AML-193 (cell line): ENCODE data around the gene IGFLR1.

Source experiments
- DNase-seq, 2 experiments: peaks; one replicate each; lab custom pipeline; 2025; lab: John Stamatoyannopoulos, UW

The IGFLR1 gene

DNA sequence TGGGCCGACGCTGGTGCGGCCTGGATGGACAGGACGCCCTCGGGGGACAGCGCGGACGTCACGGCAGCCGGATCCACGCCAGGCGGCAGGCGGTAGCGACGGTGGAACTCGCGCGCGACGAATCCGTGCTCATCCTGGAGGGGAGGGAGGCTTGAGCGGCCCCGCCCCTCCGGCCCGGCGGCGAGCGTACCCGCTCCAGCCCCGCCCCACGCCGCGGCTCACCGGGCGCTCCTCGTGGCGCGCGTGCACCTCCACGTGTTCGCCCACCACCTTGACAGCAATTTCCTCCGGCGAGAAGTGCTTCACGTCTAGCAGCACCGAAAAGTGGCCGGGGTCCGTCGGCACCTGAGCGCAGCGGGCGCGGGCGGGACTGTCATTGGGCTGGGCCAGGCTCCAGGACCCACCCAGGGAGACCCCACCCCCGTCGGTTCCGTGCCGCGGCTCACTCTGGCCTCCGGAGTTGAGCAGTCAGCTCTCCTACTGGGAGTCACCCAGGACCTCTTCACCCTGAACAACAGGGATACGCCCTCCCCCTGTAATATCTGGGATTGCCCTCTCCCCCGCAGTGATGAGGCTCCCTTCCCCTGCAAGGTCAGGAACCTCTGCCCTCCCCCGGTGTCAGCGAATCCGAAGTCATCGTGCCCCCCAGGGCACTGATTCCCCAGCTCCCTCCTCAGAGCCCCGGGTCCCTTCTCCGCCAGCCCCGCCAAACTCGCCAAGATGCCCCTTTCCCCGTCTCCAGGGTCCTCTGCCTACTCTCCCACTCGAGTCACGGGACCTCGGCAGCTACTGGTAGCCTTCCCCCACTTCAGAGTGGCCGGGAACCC lies 13.5 kb upstream of the IGFLR1 start:
- DNase-seq = no peak

- DNase-seq = no peak
Measured at GRCh38 chr19:35755131-35755549, 12.9 kb upstream of the IGFLR1 start.

- DNase-seq = no peak
Measured at GRCh38 chr19:35754370-35755130, 12.3 kb upstream of the IGFLR1 start.

DNA sequence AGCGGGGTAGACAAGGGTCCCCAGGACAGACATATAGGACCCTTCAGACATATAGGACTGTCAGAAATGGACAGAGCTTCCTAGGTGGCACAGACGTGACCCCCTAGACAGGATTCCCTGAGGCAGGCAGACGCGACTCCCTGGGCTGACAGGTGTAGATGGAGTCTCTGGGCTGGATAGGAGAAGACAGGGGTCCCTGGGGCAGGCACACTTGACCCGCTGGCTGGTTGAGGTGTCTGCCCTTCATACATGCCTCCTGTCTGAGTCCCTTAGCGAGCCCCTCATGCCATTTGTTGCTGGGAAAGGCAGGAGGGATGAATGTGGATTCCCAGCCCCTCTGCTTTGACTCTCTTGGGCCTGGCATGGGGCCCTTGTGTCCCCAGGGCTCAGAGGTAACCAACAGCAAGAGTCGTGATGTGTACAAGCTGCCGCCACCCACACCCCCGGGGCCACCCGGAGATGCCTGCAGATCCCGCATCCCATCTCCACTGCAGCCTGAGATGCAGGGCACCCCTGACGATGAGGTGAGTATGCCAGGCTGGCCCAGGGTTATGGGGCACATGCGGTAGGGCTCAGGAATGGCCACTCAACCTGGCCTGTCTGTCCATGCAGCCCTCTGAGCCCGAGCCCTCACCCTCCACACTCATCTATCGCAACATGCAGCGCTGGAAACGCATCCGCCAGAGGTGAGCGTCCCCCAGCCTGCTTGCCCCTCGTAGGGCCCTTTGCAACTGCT lies 11.6 kb upstream of the IGFLR1 start:
- no peak for DNase-seq

GRCh38 chr19:35752746-35753350 lies 10.6 kb upstream of the IGFLR1 start:
- DNase-seq = no peak

- no peak for DNase-seq
Measured at GRCh38 chr19:35751839-35752745, 9.8 kb upstream of the IGFLR1 start.

- DNase-seq = no peak
Measured at GRCh38 chr19:35750167-35750566, 7.9 kb upstream of the IGFLR1 start.

GRCh38 chr19:35748106-35749020 lies 6.1 kb upstream of the IGFLR1 start, which contains the start of gene LIN37:
LIN37 (plus strand) TSS chr19:35748576; CDS start chr19:35748725, 149 bp downstream.
- DNase-seq = peak; percentile 97

DNA sequence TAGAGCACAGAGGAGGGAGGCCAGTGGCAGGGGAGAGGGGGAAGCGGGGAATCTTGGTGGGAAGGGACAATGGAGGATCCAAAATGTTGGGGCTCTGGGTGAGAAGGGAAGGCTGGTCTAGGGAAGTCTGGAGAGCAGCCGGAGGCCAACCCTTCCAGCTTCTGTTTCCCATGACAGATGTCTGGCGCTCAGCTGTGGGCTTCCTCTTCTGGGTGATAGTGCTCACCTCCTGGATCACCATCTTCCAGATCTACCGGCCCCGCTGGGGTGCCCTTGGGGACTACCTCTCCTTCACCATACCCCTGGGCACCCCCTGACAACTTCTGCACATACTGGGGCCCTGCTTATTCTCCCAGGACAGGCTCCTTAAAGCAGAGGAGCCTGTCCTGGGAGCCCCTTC lies 4.3 kb upstream of the IGFLR1 start:
- DNase-seq = no peak

DNA sequence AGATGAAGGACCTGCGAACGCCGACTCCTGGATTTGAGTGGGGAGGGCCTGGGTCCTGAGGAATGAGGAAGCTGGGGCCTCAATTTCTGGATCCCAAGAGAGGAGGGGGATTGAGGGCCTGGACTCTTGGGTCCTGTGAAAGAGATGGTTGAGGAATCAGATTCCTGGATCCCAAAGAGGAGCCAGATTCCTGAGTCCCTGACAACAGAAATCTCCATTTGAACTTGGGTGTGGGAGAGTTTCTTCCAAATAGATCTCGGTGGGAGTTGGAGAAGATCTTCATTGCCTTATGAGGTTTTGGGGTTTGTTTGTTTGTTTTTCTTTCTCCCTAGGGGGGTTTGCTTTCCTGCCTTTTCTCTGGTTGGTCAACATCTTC lies 3.8 kb upstream of the IGFLR1 start:
- DNase-seq = no peak

DNA sequence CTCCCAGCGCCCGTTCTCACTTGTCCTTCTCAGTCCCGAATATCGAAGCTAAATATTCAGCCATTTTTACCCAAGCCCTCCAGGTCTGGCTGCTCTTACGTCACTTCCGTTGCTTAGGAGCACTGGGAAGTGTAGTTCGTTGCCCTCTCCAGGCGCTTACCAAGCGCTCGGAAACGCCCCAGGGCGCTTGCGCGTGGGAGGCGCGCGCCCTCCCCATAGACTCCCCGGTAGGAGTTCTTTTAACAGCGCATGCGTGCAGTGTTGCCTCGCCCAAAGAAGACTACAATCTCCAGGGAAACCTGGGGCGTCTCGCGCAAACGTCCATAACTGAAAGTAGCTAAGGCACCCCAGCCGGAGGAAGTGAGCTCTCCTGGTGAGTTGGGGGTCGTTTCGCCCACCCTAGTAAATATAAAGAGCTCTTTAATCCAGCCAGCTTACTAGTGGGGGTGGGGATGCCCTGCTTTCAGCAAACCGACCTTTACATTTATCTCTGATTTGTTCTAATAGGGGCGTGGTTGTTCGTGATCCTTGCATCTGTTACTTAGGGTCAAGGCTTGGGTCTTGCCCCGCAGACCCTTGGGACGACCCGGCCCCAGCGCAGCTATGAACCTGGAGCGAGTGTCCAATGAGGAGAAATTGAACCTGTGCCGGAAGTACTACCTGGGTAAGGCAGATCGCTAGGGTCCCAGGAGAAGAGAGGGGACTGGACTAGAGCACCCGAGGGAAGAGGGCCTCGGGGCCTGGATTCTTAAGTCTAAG lies 3.3 kb upstream of the IGFLR1 start, which contains the start of the genes PSENEN and U2AF1L4:
Gene PSENEN, plus strand, starts transcription at position 324 of the 759 bp plus-strand sequence. Its CDS starts 280 bp downstream, at position 604.
Gene U2AF1L4, minus strand, starts transcription at position 91 of the 759 bp plus-strand sequence. Its CDS starts 27 bp downstream, at position 64.
- peak; percentile 97 to 99 for DNase-seq

DNA sequence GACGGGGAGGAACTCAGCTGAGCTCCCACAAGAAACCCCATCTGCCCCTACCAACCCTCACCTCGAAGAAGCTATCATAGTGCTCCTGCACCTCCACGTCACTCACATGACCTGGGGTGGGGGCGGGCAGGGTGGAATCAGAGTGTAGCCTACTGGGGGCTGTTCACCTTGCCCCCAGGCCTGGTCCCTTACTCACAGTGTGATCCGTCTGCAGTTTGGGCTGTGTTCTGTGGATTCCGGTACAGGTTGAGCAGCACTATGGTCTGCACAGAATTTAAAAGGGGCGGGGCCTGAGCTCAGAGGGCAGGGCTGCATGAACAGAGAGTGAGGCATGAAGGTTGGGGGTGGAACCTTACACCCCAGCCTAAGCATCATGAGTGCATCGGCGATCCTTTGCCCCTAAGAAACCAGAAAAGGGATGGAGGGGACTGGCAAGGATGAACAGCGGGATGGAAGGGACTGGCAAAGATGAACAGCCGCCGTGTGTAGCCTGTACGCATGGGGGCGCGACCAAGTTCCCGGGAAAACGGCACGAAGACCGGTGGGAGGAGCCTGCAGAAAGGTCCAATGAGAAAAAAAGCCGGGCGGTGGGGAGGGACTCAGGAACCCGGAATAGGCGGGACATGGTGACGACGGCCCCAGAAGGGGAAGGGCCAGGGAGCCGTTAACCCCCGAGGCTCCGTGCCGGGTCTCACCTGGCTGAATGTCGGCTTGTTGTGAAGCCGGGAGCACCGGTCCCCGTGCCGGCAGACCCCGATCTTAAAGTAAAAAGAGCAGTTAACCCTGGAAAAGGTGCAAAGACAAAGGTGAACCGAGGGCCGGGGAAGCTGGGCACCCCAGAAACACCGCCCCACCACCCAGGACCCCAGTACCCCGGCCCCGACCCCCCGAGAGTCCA lies 2.4 kb upstream of the IGFLR1 start:
- peak; percentile 85 to 93 for DNase-seq

DNA sequence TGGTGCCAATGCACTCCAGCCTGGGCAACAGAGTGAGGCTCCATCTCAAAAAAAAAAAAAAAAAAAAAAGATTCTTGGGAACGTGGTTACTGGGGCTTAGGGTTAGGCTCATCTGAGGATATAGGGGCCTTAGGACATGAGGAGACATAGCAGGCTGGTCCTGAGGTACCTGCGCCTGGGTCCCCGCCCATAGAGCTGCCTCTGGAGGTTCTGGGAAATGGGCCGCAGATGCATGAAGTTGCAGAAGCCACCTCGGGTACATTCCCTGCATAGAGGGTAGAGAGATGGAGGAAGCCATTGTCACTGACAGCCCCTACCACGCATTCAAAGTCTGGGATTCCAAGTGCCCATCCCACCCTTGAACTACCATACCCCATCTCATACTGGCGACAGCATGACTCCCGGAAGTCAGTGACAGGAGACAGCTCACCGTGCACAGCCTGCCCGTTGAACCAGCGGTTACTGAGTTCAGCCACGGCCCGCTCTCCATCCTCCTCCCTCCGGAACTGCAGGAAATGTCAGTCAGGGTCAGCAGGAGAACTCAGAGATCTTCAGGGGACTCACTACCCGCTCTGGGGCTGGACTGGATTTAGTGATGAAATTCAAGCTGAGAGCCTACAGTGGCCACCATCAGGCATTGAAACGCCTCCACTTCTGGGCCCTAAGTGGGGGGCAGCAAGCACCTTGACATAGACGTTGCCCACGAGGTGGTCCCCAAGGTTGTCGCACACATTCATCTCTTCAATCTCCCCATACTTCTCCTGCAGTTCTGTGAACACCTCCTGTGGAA lies 1.6 kb upstream of the IGFLR1 start:
- no peak for DNase-seq

DNA sequence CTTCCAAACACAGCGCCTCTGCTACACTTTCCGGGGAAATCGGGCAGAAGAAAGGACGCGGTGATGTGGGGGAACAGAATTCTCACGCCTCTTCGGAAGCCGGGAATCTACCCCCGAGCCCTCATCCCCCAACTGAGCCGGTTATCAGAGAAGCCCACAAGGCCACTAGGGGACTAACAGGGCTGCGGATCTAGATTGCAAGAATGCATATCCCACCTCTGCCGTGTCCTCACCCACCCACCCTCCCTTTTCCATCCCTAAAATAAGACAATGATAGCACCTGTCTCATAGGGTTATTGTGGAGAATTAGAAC lies 1.1 kb downstream of the IGFLR1 start:
- no peak for DNase-seq

- peak; percentile 94 to 97 for DNase-seq
Measured at GRCh38 chr19:35740423-35741202, 1.6 kb downstream of the IGFLR1 start.

DNA sequence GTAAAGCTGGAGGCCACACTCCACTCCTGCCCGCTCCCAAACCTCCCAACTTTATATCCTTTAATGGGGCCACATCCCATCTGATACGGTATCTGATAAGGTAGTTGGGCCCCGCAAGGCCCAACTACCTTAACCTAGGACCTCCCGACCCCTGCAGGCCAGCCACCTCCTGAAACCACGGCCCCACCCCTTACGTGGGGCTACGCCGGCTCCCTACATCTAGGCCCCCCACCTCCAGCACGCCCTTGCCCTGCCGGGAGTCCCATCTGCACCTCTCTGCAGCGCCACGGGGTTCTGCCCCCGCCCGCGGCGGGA lies 2.2 kb downstream of the IGFLR1 start:
- no peak for DNase-seq
